DND-41 (cell line): Measurements from ENCODE around the gene ADAMTSL3.

Source experiments
- CTCF ChIP-seq: IDR thresholded peaks from 2 replicates; pipeline ENCODE4 v1.5.1; 2012; ENCODE audit warnings: borderline replicate concordance, low read length, moderate library complexity, mild to moderate bottlenecking; ENCODE audit not compliant: poor library complexity, severe bottlenecking; ENCODE audit errors: extremely low read depth
- EZH2 ChIP-seq: IDR thresholded peaks from 3 replicates; pipeline ENCODE4 v1.6.1; 2012; ENCODE audit warnings: borderline replicate concordance, low read depth, mild to moderate bottlenecking, moderate library complexity, low read length, inconsistent platforms; ENCODE audit not compliant: severe bottlenecking

GRCh38 chr15:84037301-84037700 is 383.4 kb downstream of the ADAMTSL3 start:
- TF ChIP-seq CTCF (no peak), EZH2 (no peak)
